ENCODE results near the gene GABRA5. TPM values are rescaled to one million over a fixed set of nuclear protein-coding genes. Genes with fewer than 3 reads are reported as not detected.

The GABRA5 gene
- total and polyA plus RNA-seq, 2 donors (not counting 1 experiment from before 2014, with no cell fraction given): not detected

- ChIA-PET CTCF (no interaction called here), POLR2A (no interaction called here)
- no peak for DNase-seq
- no peaks in the 10 kb centered on the region for H3K36me3 ChIP-seq (replicated peaks in 1 of 2; ENCODE audit: control extremely low read depth in 1 of 2, control insufficient read depth in 1 of 2, extremely low read depth in 1 of 2, insufficient read depth in 2 of 2, low read length in 1 of 2)
- no peak overlapping the region for H3K4me3 ChIP-seq (ENCODE audit: control extremely low read depth in 1 of 5, extremely low read depth in 1 of 5, insufficient read depth in 1 of 5, low read depth in 2 of 5, low read length in 4 of 5)
- no peak overlapping the region for H3K27ac Mint-ChIP-seq
- no peaks in the 10 kb centered on the region for H3K4me1 Mint-ChIP-seq
- intact Hi-C loops (cut with micrococcal nuclease): no loop called here
- H3K9ac ChIP-seq (ENCODE audit: low read length): no peak overlapping the region
- no peaks in the 10 kb centered on the region for H3K27me3 Mint-ChIP-seq
- no peak for ATAC-seq (ENCODE audit: low read depth)
- H3K27ac ChIP-seq (ENCODE audit: low read length in 2 of 2): no peak overlapping the region
- H3K9me3 Mint-ChIP-seq (ENCODE audit: insufficient read depth): peaks cover 2% of the 10 kb centered on the region
- no CpG with 5 or more reads among the region's 3 CpGs for WGBS (ENCODE audit: insufficient coverage)
- no peaks in the 10 kb centered on the region for H4K20me1 ChIP-seq (ENCODE audit: control insufficient read depth, insufficient read depth, low read length, poor library complexity, severe bottlenecking)
- H3K9me3 ChIP-seq (ENCODE audit: control extremely low read depth in 1 of 3, control insufficient read depth in 2 of 3, insufficient read depth in 1 of 3, low read length in 2 of 3): peaks cover 0 to 4% (median 0%) of the 10 kb centered on the region in 3 donors
- H3K4me1 ChIP-seq (ENCODE audit: control insufficient read depth in 2 of 2, insufficient read depth in 2 of 2, low read length in 2 of 2): no peaks in the 10 kb centered on the region
- no peak overlapping the region for H2AFZ ChIP-seq (ENCODE audit: insufficient read depth, low read depth, low read length, poor library complexity, severe bottlenecking)
- H3K27me3 ChIP-seq (replicated peaks in 1 of 4; ENCODE audit: control extremely low read depth in 1 of 4, control insufficient read depth in 3 of 4, insufficient read depth in 4 of 4, low read length in 3 of 4): no peaks in the 10 kb centered on the region
- H3K4me2 ChIP-seq (replicated peaks; ENCODE audit: low read depth, low read length, poor library complexity, severe bottlenecking): no peak overlapping the region
- no peaks in the 10 kb centered on the region for H3K79me2 ChIP-seq (ENCODE audit: control insufficient read depth, insufficient read depth, low read length)
- no peak overlapping the region for H3K4me3 Mint-ChIP-seq
- TF ChIP-seq, protein P1, sequence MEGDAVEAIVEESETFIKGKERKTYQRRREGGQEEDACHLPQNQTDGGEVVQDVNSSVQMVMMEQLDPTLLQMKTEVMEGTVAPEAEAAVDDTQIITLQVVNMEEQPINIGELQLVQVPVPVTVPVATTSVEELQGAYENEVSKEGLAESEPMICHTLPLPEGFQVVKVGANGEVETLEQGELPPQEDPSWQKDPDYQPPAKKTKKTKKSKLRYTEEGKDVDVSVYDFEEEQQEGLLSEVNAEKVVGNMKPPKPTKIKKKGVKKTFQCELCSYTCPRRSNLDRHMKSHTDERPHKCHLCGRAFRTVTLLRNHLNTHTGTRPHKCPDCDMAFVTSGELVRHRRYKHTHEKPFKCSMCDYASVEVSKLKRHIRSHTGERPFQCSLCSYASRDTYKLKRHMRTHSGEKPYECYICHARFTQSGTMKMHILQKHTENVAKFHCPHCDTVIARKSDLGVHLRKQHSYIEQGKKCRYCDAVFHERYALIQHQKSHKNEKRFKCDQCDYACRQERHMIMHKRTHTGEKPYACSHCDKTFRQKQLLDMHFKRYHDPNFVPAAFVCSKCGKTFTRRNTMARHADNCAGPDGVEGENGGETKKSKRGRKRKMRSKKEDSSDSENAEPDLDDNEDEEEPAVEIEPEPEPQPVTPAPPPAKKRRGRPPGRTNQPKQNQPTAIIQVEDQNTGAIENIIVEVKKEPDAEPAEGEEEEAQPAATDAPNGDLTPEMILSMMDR (IDR thresholded peaks at IDR 0.05): no peak
- no peak for TF ChIP-seq EZH2 (IDR thresholded peaks at IDR 0.05; ENCODE audit: borderline replicate concordance, insufficient read depth, low read depth, low read length, poor library complexity, severe bottlenecking)
Measured at GRCh38 chr15:26899658-26900057, 32.8 kb downstream of the GABRA5 start.

GRCh38 chr15:26901041-26901440 is 34.2 kb downstream of the GABRA5 start:
- Histone ChIP-seq H3K9ac (ENCODE audit: low read length) (no peak overlapping the region), H2AFZ (ENCODE audit: insufficient read depth, low read depth, low read length, poor library complexity, severe bottlenecking) (no peak overlapping the region), H3K9me3 (ENCODE audit: control extremely low read depth in 1 of 3, control insufficient read depth in 2 of 3, insufficient read depth in 1 of 3, low read length in 2 of 3) (peaks cover 0 to 7% (median 0%) of the 10 kb centered on the region in 3 donors), H3K36me3 (replicated peaks in 1 of 2; ENCODE audit: control extremely low read depth in 1 of 2, control insufficient read depth in 1 of 2, extremely low read depth in 1 of 2, insufficient read depth in 2 of 2, low read length in 1 of 2) (no peaks in the 10 kb centered on the region), H4K20me1 (ENCODE audit: control insufficient read depth, insufficient read depth, low read length, poor library complexity, severe bottlenecking) (no peaks in the 10 kb centered on the region), H3K27me3 (replicated peaks in 1 of 4; ENCODE audit: control extremely low read depth in 1 of 4, control insufficient read depth in 3 of 4, insufficient read depth in 4 of 4, low read length in 3 of 4) (no peaks in the 10 kb centered on the region), H3K4me1 (ENCODE audit: control insufficient read depth in 2 of 2, insufficient read depth in 2 of 2, low read length in 2 of 2) (no peaks in the 10 kb centered on the region), H3K79me2 (ENCODE audit: control insufficient read depth, insufficient read depth, low read length) (no peaks in the 10 kb centered on the region), H3K27ac (ENCODE audit: low read length in 2 of 2) (no peak overlapping the region), H3K4me3 (ENCODE audit: control extremely low read depth in 1 of 5, extremely low read depth in 1 of 5, insufficient read depth in 1 of 5, low read depth in 2 of 5, low read length in 4 of 5) (no peak overlapping the region), H3K4me2 (replicated peaks; ENCODE audit: low read depth, low read length, poor library complexity, severe bottlenecking) (no peak overlapping the region)
- Mint-ChIP-seq H3K4me3 (no peak overlapping the region), H3K9me3 (ENCODE audit: insufficient read depth) (peaks cover 7% of the 10 kb centered on the region), H3K27me3 (no peaks in the 10 kb centered on the region), H3K4me1 (no peaks in the 10 kb centered on the region), H3K27ac (no peak overlapping the region)
- no peak for ATAC-seq (ENCODE audit: low read depth)
- intact Hi-C loops (cut with micrococcal nuclease): no loop called here
- no peak for DNase-seq
- CTCF ChIA-PET: no interaction called here
- TF ChIP-seq, protein P1 (IDR thresholded peaks at IDR 0.05): no peak
- TF ChIP-seq EZH2 (IDR thresholded peaks at IDR 0.05; ENCODE audit: borderline replicate concordance, insufficient read depth, low read depth, low read length, poor library complexity, severe bottlenecking): no peak
- no CpG with 5 or more reads among the region's 4 CpGs for WGBS (ENCODE audit: insufficient coverage)
- POLR2A ChIA-PET: no interaction called here

Data from B cell (primary cell).